Lower lobe of right lung (tissue), 2 donors: ENCODE data around the gene KIF25. TPM values are rescaled to one million over a fixed set of nuclear protein-coding genes. Genes with fewer than 3 reads are reported as not detected.

ENCODE experiments used
- ATAC-seq, 2 donors: fragments of 200-7000 bp; cut with Tn5 transposase; one replicate each; pipeline ENCODE4 v1.9.1; 2020 to 2022; ENCODE audit warnings: mild to moderate bottlenecking in 2 of 2, moderate library complexity in 2 of 2
- DNase-seq: peaks from one replicate; pipeline ENCODE4 v3.0.0-alpha.2; 2020
- H3K27ac ChIP-seq: fragments of 200-600 bp; one replicate; pipeline ENCODE4 v1.8.0; 2022
- H3K27me3 ChIP-seq: fragments of 200-600 bp; one replicate; pipeline ENCODE4 v1.8.0; 2022; ENCODE audit warnings: low read depth
- H3K36me3 ChIP-seq: fragments of 200-600 bp; one replicate; pipeline ENCODE4 v1.8.0; 2022; ENCODE audit warnings: mild to moderate bottlenecking
- H3K4me1 ChIP-seq: fragments of 200-600 bp; one replicate; pipeline ENCODE4 v1.8.0; 2022
- H3K4me3 ChIP-seq: fragments of 200-600 bp; one replicate; pipeline ENCODE4 v1.8.0; 2022; ENCODE audit warnings: mild to moderate bottlenecking
- H3K9me3 ChIP-seq: fragments of 200-600 bp; one replicate; pipeline ENCODE4 v1.8.0; 2022
- intact Hi-C: fragments of 100-400 bp; cut with DNase I; formaldehyde crosslinking; loops from one replicate; pipeline ENCODE4 v1.11.0; 2022
- total RNA-seq: library from RNA; stranded (reverse); fragmentation: NEBNext Ultra II Directional; extraction: Animal tissue kit (Norgen Biotek cat#: 25700); gene quantifications from one replicate; pipeline ENCODE4 v1.2.1, GENCODE V29; 2021
- TF ChIP-seq, protein P1 (sequence below): fragments of 200-600 bp; IDR thresholded peaks from one replicate; pipeline ENCODE4 v1.8.0; 2022; ENCODE audit warnings: antibody characterized with exemption, mild to moderate bottlenecking
- donor health status: DM: no; HTN: yes; CAD: no; lungs with severe emphysema.

Gene KIF25
- total RNA-seq, 1 donor from 2014 or later: 0.56 TPM

DNA sequence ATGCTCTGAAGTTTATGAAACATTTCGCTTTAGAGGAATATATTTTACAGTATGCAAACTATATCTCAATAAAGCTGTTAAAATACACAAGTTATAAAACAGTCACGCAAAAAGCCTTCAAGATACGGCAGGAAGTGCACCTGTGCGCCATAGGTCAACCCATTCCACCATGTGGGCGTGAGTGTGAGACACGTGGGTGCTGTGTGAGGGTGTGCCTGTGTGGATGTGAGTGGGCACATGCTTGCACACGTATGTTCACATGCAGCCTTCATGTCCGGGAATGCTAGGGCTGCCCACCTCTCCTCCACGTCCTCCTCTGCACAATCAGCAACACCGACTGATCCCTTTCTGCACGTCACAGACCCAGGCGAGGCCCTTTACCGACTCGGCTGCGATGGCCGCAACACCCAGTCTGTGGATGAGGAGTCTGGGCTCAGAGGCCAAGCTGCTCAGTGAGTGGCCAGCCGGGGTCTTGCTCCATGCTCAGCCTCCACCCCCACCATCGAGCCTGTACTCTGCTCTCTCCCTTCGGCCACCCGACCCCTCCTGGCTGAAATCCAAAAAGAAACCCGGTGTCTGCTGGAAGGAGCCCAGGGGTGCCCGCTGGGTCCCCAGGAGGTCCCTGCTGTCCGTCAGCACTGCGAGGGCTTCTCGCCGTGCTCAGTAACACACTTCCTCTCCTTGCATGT is 84.5 kb downstream of the KIF25 start:
- DNase-seq: no peak
- TF ChIP-seq, protein P1, sequence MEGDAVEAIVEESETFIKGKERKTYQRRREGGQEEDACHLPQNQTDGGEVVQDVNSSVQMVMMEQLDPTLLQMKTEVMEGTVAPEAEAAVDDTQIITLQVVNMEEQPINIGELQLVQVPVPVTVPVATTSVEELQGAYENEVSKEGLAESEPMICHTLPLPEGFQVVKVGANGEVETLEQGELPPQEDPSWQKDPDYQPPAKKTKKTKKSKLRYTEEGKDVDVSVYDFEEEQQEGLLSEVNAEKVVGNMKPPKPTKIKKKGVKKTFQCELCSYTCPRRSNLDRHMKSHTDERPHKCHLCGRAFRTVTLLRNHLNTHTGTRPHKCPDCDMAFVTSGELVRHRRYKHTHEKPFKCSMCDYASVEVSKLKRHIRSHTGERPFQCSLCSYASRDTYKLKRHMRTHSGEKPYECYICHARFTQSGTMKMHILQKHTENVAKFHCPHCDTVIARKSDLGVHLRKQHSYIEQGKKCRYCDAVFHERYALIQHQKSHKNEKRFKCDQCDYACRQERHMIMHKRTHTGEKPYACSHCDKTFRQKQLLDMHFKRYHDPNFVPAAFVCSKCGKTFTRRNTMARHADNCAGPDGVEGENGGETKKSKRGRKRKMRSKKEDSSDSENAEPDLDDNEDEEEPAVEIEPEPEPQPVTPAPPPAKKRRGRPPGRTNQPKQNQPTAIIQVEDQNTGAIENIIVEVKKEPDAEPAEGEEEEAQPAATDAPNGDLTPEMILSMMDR: no peak

GRCh38 chr6:168082860-168083513 is 85.5 kb downstream of the KIF25 start:
- TF ChIP-seq, protein P1: no peak
- no peak for DNase-seq
- no peaks in the 10 kb centered on the region for H3K9me3 ChIP-seq
- ATAC-seq: no peak
- H3K4me3 ChIP-seq: no peak overlapping the region
- intact Hi-C loops: no loop called here
- H3K4me1 ChIP-seq: no peaks in the 10 kb centered on the region
- no peak overlapping the region for H3K27ac ChIP-seq
- H3K27me3 ChIP-seq: no peaks in the 10 kb centered on the region
- no peaks in the 10 kb centered on the region for H3K36me3 ChIP-seq

More for the DNA sequence above, 84.5 kb downstream of the KIF25 start:
- H3K27me3 ChIP-seq: no peaks in the 10 kb centered on the region
- ATAC-seq: no peak
- H3K36me3 ChIP-seq: no peaks in the 10 kb centered on the region
- H3K9me3 ChIP-seq: no peaks in the 10 kb centered on the region
- intact Hi-C loops: no loop called here
- no peak overlapping the region for H3K4me3 ChIP-seq
- H3K4me1 ChIP-seq: no peaks in the 10 kb centered on the region
- no peak overlapping the region for H3K27ac ChIP-seq

- Histone ChIP-seq H3K4me3 (no peak overlapping the region), H3K36me3 (no peaks in the 10 kb centered on the region), H3K27me3 (no peaks in the 10 kb centered on the region), H3K27ac (no peak overlapping the region), H3K9me3 (no peaks in the 10 kb centered on the region), H3K4me1 (no peaks in the 10 kb centered on the region)
- ATAC-seq (no peak), DNase-seq (no peak)
- intact Hi-C loops: no loop called here
- TF ChIP-seq, protein P1: no peak
Measured at GRCh38 chr6:168083514-168083885, 86.0 kb downstream of the KIF25 start.

DNA sequence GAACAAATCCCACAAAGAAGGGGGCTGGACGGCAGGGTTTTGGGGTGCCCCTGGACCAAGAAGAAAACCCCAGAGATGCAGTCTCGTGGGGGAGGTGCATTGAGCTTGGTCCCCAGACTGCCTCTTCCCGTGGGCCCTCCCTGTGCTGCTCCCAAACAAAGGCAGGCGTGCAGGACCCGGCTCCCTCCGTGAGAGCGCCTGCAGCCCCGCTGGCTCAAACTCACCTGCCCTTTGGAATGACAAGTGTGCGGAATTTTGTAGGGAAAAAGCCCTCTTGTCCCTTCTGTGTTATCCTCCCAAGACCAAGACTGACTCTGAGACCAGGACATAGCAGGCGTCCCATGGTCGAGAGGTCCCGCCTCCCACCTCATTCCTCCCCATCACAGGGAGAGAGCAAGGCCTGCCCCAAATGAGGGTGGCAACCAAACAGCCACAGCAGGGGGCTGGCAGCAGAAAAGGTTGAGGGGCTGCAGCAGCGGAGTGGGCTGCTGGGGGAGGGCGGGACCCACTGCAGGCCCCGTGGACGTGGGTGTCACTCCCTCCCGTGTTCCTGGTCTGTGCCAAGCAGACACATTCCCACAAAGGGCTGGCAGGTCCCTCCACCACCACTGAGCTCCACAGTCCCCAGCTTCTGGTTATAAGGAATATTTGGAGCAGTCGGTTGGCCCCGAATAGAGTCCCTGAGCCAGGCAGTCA is 87.1 kb downstream of the KIF25 start:
- Histone ChIP-seq H3K27me3 (no peaks in the 10 kb centered on the region), H3K4me1 (no peaks in the 10 kb centered on the region), H3K9me3 (no peaks in the 10 kb centered on the region), H3K36me3 (no peaks in the 10 kb centered on the region), H3K27ac (no peak overlapping the region), H3K4me3 (no peak overlapping the region)
- intact Hi-C loops: no loop called here
- TF ChIP-seq, protein P1: no peak
- ATAC-seq (no peak), DNase-seq (no peak)

DNA sequence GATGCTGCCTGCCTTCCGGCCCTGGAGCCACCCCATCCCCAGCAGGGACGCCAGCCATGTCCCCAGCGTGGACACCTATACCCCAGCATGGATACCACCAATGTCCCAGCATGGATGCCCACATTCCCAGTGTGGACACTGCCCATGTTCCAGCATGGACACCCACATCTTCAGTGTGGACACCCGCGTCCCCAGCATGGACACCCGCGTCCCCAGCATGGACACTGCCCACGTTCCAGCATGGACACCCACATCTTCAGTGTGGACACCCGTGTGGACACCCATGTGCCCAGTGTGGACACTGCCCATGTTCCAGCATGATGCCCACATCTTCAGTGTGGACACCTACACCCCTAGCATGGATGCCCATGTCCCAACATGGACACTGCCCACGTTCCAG is 88.6 kb downstream of the KIF25 start:
- ATAC-seq (no peak), DNase-seq (no peak)
- H3K36me3 ChIP-seq: no peaks in the 10 kb centered on the region
- H3K27ac ChIP-seq: no peak overlapping the region
- TF ChIP-seq, protein P1: no peak
- H3K4me1 ChIP-seq: no peaks in the 10 kb centered on the region
- intact Hi-C loops: no loop called here
- no peaks in the 10 kb centered on the region for H3K27me3 ChIP-seq
- no peaks in the 10 kb centered on the region for H3K9me3 ChIP-seq
- no peak overlapping the region for H3K4me3 ChIP-seq
